Stimulated activated CD8-positive, alpha-beta memory T cell treated with anti-CD3 and anti-CD28 coated beads, Interleukin-7, amount 100 ng/mL, for 1 hour (primary cell): ENCODE data around the gene LRMDA.

Source experiments
- DNase-seq, 2 donors: peaks; one replicate each; pipeline ENCODE4 v3.0.0-alpha.2; 2020; ENCODE audit warnings: low read depth in 2 of 2

Gene LRMDA

DNA sequence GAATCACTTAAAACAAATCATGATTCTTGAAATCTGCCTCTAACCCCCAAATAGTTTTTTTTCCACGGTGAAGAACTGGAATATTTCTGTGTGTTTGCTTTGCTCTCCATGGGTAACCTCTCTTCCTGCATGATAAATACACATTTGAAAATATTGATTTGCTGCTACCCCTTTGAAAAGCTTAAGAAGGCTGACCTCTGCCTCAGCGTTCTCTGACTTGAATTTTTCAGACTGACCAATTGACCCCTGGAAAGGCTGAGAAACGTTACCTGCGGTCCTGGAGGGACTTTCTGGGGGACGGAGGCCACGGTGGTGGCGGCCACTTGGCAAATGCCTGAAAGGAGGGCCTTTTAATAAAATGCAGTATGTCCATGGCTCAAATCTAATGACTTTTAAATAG lies 520.2 kb downstream of the LRMDA start:
- DNase-seq: no peak

DNA sequence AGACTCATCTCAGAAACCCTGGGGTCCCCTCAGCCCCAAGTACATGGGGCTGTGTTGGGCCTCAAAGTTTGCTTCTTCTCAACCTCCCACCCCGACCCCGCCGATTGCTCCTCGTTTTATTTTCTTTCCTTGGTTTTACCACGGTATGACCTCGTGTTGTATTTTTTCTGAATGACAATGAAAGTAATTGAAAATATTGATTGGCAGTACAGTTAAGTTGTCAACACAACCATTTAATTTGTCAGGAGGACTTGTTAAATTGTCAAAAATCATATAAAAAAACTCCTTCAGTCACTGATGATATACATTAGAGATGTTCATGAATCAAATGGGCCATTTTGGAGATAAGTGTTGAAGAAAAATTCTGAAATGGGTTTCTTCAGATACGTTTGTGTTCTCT lies 520.7 kb downstream of the LRMDA start:
- DNase-seq: no peak

DNA sequence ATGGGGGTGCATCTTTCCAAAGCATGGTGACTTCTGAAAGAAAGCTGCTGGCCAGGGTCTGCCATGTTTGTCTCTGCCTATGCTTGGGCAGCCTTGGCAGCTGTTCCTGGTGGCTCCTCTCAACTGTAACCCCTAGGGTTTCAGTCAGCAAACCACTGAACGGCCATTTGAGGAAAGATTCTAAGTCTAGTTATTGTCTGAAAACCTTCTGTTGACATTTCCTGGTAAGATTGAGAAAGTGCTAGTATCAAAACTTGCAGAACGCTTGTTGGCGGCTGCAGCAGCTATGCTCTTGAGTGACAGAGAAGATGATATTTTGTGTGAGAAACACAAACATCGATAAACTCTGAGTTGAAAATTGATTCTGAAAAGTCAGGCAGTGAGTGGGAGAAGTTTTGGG lies 523.1 kb downstream of the LRMDA start:
- DNase-seq: no peak

DNA sequence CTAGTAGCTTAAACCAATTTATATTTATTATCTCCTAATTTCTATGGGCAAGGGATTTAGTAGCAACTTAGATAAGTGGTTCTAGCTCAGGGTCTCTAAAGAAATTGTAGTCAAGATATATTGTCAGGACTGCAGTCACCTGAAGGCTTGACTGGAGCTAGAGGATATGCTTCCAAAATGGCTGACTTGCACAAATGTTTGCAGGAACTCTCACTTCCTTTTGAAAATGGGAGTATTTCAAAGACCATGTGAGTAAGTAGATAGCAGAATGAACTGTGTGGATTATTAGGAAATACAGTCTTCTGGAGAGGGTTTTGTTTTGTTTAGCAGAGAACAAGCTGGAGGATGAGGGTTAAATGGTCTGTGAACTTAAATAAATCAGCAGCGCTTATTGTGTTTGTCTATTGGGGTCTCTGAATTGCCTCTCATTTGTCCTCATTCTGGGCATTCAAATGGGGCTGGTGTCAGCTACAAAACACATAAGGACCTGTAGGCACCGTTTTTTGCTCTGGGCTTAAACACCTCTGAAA lies 524.6 kb downstream of the LRMDA start:
- DNase-seq: no peak

DNA sequence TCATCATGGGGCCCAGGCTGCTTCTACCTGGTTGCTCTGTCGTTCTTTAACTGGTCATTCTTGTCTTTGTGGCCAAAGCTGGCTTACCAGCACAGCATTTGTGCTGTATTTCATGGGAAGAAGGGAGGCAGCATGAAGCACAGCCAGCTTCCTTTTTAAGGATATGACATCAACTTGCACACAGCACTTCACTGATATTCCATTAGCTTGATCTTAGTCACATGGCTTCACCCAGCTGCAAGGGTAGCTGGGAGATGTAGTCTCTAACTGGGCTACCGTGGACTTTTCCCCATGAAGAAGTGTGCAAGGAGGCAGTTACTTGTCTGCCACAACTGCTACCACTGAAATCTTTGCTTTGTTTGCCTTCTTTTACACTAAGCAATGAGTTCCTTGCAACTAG lies 525.2 kb downstream of the LRMDA start:
- no peak for DNase-seq

DNA sequence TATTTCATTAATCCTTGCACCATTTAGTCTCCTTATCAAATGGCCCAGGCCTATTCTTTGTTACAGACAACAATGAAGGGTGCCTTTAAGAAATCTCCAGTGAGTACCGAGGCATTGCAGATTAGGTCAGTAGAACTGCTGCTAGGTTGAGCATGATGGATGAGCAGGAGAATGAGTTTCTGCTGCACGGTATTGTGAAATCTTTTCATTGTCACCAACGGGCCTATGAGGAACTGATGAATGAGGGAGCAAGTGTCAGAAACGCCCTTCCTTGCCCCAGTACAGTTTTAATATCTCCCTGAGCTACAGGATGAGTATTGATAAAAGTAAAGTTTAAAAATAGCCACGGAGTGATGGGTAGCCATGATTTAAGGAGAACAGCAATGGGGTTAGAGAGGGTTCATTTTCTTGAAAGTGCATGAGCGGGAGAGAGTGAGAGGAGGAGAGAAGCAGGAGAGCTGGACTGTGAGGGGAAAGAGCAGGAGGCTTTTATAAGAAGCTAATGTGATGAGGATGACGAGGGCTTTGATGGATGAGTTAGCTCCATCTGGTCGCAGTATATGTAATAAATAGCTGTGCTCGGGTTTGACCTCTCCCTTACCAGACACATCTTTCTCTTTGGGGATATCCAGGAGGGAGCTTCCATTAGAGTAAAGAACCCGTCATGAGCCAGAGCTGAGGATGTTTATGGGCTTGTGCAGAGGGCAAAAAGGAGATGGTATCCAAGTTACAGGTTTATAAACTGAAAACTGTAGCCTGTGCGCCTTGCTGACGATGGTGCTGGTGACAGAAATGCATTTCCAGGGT lies 526.1 kb downstream of the LRMDA start:
- no peak for DNase-seq

DNA sequence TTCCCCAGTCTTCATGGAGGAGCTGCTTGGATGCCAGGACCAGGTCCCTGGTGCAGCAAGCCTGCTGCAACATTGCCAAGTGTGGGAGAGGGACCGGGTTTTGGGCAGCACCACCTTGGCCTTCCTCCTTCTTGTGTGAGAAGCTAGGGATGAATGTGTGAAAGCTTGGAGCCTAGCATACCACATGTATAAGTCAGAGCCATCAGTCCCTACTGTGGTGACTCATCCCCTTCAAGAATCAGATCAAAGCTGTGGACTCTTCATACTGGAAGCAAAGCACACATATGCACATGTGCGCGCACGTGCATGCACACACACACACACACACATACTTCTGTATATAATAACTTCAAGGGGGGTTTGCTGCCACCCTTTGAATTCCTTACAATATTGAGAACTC lies 527.8 kb downstream of the LRMDA start:
- DNase-seq: no peak

DNA sequence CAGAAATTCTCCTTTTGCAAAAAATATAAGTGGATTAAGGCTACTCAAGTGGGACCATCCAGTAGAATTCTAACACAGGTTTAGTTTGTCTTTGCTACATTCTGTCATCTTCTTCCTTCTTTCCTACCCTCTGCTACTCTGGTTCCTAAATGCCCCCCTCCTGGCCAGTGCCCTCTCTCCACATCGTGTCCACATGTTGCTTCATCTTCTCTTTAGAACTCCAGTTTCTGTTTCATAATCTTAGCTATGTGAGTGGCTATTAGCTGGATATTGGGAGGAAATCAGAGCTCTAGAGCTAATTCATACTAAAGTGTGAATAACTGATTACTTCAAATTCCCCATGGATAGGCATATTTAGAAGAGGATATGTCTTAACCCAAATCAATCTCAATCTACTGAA lies 528.5 kb downstream of the LRMDA start:
- DNase-seq: no peak

DNA sequence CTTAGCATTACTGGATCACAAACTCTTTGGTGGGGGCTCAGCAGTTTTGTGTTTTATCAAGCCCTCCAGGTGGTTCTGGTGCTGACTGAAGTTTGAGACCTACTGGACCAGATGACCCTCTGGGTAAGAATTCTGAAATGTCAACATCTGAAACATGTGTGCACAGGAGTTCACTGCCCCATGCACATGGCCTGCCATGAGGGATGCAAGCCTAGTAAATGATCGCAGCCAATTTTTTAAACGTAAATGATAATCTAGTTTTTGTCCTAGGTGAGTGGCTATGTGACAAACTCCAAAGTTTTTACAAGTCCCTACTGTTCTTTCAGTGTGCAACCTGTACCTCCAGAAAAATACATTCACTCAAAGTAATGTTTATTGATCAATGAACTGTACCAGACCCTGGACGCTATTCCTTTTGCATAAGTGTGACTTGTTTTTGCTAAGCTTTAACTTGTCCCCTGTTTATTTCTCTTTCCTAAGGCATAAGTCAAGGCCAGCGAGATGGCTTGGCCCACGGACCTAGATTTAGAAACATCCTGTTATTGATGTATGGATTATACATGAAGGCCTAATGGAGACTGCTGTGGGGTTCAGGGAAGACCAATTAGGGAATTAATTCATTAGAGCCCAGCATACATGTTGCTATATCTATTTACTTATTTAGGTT lies 531.1 kb downstream of the LRMDA start:
- DNase-seq: no peak

DNA sequence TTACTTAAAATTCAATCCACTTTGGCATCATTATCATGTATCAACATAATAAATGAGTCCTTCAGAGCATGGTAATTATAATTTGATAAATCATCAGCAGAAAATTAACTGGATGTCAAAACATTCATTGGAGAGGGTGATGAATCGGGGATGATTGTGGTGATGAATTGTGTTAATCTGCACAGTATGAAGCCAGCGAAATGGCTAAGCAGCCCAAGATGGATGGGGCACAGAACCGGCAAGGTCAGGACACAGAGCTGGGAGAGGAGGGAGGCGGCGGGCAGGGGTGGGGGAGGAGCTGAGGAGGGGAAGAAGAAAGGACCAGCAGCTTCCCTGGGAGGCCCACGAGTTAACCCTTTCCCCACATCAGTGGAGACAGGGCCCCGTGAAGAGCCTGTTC lies 536.1 kb downstream of the LRMDA start:
- no peak for DNase-seq

DNA sequence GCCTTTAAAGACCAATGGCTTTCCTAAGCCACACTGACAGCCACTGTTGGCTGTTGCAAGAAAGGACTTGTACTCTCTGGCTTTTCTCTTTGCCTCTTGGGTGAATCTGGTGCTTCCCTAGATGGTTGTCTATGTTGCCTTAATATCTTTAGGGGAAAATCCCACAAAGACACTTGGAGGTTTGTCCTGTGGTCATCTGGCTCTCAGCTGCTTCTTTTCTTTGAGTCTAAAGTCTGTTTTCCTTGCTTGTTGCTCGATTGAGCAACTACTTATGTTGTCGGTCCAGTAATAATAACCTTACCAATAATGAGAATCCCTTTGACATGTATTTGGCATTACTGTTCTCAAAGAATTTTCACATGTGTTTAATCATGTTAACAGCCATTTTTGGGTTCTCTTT lies 537.6 kb downstream of the LRMDA start:
- no peak for DNase-seq

DNA sequence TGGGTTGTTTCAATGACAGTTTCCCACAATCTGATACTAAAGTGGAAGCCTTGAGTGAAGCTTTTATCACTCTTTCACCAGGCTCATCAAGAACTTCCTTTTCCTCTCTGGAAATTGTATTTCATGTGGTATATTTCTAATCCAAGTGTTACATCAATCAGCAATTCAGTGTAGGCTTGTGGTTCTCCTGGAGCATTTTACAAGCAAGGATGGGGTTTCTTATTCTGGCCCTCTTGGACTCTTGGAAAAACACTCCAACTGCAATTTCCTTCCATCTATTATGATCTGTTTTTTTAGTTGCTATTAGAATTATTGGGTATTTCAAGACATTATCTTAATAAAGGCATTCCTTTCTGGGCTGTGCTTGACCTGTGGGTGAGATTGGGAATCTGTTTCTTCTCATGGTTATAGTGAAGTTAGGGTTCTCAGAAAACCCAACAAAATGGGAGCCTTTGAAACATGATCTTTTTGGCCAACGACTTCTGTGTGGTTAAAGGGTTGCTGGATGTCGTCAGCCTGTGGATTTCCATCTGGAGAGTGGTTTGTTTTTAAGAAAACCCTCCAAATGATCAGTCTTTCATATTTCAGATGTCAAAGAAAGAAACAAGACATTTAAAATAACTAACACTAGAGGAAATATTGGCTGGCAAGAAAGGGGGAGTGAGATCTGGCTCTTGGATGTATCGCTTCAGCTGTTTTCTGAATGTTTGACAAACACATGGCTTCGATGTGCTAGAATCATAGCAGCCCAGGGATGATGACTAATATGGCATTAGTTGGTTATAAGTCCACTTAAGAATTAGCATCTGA lies 540.2 kb downstream of the LRMDA start:
- DNase-seq: no peak

DNA sequence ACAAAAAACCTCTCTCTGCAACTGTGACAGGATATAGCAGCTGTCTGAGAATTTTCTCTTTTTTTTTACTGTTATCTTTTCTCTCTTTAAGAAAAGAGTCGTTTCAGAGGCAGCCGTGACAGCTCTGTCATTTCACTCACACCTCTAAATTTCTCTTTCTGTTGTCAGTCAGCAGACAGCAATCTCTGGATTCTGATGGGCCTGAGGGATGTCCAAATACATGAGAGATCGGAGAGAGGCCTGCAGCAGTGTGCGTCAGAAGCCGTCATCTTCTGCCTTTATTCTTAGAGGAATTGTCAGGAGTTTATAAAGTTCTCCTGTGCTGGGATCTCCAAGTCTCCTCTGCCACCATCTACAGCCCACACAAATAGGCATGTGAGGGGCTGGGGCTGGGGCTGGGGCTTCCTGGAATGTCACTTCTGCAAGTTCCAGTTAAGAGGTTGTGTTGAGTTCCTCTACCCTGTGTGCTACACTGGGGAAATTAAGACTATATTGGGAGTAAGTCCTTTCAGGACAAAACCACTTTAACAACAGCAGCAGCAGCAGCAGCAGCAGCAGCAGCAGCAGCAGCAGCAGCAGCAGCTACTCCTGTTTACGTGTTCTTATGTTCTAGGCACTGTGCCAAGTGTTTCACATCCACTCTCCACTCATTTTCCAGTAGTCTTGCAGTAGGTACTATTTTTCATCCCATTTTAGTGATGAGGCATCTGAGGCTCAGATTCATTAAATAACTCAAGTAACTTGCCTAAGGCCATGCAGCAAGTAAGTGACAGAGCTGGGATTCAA lies 541.3 kb downstream of the LRMDA start:
- DNase-seq: no peak

DNA sequence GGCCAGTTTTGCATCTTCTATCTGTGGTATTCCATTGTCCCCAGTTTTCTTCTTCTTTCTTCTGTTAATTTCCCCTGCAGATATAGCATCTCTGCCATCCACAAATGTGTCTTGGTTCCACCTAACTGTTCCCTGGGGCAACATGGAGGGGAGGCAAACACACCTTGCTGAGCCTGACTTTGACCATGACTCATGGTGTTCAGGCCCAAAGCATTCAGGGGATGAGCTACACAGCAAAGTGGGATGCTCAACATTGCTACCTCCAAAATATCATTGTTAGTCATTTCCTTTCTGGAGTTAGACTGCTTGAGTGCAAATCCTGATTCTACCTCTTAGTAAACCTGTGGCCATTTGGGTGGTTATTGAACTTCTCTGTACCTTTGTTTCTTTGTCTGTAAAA lies 542.7 kb downstream of the LRMDA start:
- DNase-seq: no peak

DNA sequence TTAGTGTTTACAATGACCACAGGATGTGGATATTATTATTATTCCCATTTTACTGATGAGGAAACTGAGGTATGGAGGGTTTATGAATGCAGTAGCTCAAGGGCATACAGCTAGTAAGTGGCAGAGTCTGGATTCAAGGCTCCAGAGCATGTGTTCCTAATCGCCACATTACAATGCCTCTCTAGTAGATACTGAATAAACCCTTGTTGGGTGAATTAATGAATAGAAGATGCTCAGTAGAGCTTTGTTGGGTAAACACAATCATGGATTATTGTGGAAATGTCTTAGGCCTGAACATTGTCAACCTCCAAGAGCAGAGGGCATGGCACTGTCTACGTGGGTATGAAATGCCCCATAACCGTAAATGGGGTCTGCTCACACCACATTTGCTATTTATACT lies 545.3 kb downstream of the LRMDA start:
- DNase-seq: no peak

DNA sequence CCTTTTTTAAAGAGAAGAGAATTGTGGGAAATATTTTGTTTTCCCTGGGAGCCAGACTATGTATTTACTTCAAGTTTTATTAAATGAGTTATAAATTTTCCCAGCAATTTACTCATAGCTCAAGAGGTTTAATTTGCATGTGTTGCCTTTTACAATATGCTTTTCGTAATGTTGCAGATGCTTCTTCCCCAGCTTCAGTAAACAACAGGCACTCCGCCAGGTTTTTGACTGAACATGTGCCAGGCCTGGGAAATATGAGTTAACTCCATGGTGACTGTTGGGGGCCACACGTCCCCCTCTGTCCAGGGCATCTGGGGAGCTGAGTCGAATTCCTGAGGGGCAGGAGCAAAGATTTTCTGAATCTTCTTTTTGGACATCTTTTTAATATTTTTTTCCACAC lies 545.7 kb downstream of the LRMDA start:
- DNase-seq: no peak

DNA sequence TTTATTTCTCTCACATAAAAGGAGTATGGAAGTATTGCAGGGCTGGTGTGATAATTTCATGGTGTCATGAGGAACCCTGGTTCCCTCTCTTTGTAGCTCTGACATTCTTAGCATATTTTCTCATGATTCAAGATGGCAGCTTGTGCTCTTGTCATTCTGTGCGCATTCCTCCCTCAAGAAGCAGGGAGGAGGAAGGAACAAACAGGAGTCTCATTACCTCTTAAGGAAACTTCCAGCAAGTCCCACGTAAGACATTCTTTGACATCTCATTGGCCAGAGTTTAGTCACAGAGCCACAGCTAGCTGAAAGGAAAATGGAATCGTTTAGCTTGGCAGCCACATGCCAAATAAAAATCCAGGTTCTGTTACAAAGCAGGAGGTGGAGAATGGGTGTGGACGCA lies 546.8 kb downstream of the LRMDA start:
- DNase-seq: no peak

DNA sequence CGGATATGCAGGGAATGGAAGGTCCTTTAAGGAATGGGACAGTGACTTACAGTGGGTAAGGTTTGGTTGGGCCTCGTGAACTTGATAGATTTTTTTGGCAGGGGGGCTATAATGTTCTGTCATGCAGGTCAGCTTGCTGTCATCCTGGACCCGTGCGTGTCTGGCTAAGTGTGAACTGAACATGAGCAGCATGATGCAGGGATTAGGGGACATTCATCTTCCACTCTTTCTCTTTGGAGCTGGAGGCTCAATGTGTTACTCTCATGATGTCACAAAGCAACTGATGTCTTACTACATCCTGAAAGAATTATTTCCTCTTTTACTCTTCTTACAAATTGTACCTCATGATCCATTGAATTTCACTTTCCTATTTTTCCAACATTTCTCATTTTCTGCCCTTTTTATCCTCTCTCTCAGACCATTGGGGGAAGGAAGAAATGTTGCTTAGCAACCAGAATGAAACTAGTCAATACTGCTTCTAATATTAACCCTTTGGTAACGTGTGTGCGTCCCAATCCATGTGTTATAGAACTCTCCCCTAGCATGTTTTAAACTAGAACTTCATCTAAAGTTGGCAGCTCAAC lies 549.1 kb downstream of the LRMDA start:
- DNase-seq: no peak

DNA sequence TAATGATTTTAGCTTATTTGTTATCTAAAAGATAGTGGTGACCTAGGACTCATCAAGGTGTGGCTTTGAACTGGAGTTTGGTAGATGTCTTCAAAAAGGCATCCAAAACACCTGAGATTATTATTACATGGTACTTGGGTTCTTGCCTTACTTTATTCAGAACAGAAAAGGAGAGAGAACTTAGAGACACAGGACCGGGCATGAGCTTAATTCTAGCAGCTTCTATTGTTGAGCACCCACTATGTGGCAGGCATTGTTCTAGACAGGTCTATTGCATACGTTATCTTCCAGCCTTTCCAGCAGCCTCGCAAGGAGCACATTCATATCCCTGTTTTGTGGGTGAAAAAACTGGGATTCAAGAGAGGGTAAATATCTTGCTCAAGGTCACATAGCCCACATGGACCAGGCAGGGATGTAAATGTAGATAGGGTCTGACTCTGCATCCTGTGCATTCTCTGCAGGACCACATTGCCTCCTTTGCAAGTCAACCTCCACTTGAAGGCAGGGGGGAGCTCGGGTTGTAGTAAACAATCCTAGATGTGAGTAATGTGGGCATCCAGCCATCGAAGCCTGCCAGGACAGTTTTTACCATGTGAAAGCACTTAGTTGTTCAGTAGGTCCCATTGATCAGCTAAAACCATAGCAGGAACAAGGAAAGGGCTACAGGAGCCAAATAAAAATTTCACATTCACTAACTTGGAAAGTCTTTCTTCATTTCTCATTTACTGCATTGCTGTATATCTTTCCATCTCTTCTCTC lies 551.4 kb downstream of the LRMDA start:
- no peak for DNase-seq

DNA sequence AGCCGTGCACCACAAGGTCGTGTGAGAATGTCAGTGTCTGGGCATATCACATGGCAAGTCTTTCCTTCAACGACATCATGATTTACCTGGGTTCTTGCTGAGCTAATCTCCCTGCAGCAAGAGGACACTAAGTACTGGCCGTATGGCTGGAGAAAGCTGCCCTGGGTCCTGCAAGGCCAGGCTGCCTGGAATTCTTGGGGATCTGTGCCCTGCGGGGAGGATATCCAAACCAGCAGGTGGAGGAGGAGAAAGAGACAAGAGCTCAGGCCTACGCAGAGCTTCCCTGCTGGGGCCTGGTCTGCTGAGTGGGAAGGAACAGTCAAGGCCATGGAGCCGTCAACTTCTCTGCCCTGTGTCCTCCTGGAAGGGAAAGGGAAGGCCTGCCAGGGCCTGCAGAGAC lies 552.6 kb downstream of the LRMDA start:
- no peak for DNase-seq

DNA sequence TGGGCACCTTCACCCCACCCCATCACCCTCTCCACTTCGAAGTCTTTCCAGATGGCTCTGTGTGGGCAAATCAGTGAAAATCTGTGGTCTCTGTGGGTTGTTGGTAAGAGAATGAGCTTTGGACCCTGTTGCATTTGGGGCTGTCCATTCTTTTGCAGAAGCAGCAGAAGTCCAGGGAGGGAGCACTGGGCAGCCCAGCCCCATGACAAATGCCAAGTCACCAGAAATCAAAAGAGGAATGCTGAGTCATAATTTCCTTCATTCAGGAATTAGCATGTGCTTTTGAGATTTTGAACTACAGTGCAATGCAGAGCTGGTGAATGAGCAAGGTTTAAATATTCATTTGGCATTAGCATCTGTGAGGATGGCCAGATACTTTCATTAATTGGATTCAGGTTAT lies 556.2 kb downstream of the LRMDA start:
- no peak for DNase-seq
